Keratinocyte (primary cell): ENCODE results near the gene UBASH3B. TPM values are rescaled to one million over a fixed set of nuclear protein-coding genes. Genes with fewer than 3 reads are reported as not detected.
A peak's percentile ranks its signal among the peaks of the same experiment; 100 is the strongest.

Experiments used
- DNase-seq: peaks from one replicate; pipeline ENCODE4 v3.0.0-alpha.2; 2011; ENCODE audit warnings: low read depth, missing footprints, low spot score
- FAIRE-seq: peaks from 2 replicates; lab custom pipeline; 2011; peaks lifted over from hg19 to GRCh38; lab: Jason Lieb, UNC
- H2AFZ ChIP-seq: 2 replicates; pipeline ENCODE4 v1.6.0; 2012; ENCODE audit warnings: low read length, control low read depth, inconsistent platforms; ENCODE audit not compliant: control insufficient read depth
- H3K27ac ChIP-seq: 2 replicates; pipeline ENCODE4 v1.5.1; 2011; ENCODE audit warnings: low read length; ENCODE audit not compliant: control insufficient read depth, insufficient read depth
- H3K27me3 ChIP-seq: 3 replicates; pipeline ENCODE4 v1.6.0; 2011; ENCODE audit warnings: low read length; ENCODE audit not compliant: control insufficient read depth, insufficient read depth; ENCODE audit errors: extremely low read depth
- H3K36me3 ChIP-seq, 2 experiments: 2 replicates in 1 of 2; 3 replicates in 1 of 2; pipeline ENCODE4 v1.5.1; 2011; ENCODE audit warnings: low read length in 2 of 2, mild to moderate bottlenecking in 1 of 2; ENCODE audit not compliant: control insufficient read depth in 2 of 2, insufficient read depth in 2 of 2; ENCODE audit errors: extremely low read depth in 1 of 2
- H3K4me1 ChIP-seq: 3 replicates; pipeline ENCODE4 v1.5.1; 2011; ENCODE audit warnings: low read length; ENCODE audit not compliant: control insufficient read depth, insufficient read depth; ENCODE audit errors: extremely low read depth
- H3K4me2 ChIP-seq: 3 replicates; pipeline ENCODE4 v1.6.0; 2011; ENCODE audit warnings: low read depth, low read length; ENCODE audit not compliant: control insufficient read depth, insufficient read depth; ENCODE audit errors: extremely low read depth
- H3K4me3 ChIP-seq, 3 experiments: fragments of 200-600 bp in 1 of 3; sonication (generic) in 1 of 3; 2 replicates in 2 of 3; 3 replicates in 1 of 3; pipeline ENCODE4 v1.5.1; 2011 to 2016; ENCODE audit warnings: low read length in 3 of 3, mild to moderate bottlenecking in 3 of 3, control low read depth in 2 of 3, inconsistent platforms in 1 of 3, low read depth in 1 of 3, mixed read lengths in 1 of 3, mixed run types in 1 of 3, moderate library complexity in 1 of 3; ENCODE audit not compliant: control insufficient read depth in 2 of 3, insufficient read depth in 2 of 3; ENCODE audit errors: extremely low read depth in 1 of 3
- H3K79me2 ChIP-seq: 2 replicates; pipeline ENCODE4 v1.6.0; 2012; ENCODE audit warnings: low read length; ENCODE audit not compliant: control insufficient read depth, insufficient read depth
- H3K9ac ChIP-seq: 3 replicates; pipeline ENCODE4 v1.6.0; 2011; ENCODE audit warnings: low read length; ENCODE audit not compliant: control insufficient read depth, insufficient read depth; ENCODE audit errors: extremely low read depth
- H3K9me1 ChIP-seq: 3 replicates; pipeline ENCODE4 v1.6.0; 2011; ENCODE audit warnings: low read length; ENCODE audit not compliant: control insufficient read depth, insufficient read depth; ENCODE audit errors: extremely low read depth
- H3K9me3 ChIP-seq: 2 replicates; pipeline ENCODE4 v1.5.1; 2012; ENCODE audit warnings: low read depth, low read length; ENCODE audit not compliant: control insufficient read depth
- H4K20me1 ChIP-seq: 3 replicates; pipeline ENCODE4 v1.6.0; 2011; ENCODE audit warnings: low read length; ENCODE audit not compliant: control insufficient read depth, insufficient read depth; ENCODE audit errors: extremely low read depth
- CTCF ChIP-seq, 3 experiments: IDR thresholded peaks in 1 of 3; conservative IDR thresholded peaks in 1 of 3; optimal IDR thresholded peaks in 1 of 3; 2 replicates in 2 of 3; 3 replicates in 1 of 3; pipeline versions ENCODE3 to v1.5.1; 2011; ENCODE audit warnings: low read length in 3 of 3, mild to moderate bottlenecking in 3 of 3, moderate library complexity in 2 of 3, control low read depth in 1 of 3, inconsistent platforms in 1 of 3; ENCODE audit not compliant: insufficient read depth in 2 of 3; ENCODE audit errors: extremely low read depth in 1 of 3
- EZH2 ChIP-seq: IDR thresholded peaks from one replicate; pipeline ENCODE4 v1.6.1; 2012; ENCODE audit warnings: inconsistent platforms, mild to moderate bottlenecking, low read length, moderate library complexity
- dilution Hi-C: fragments of 300-500 bp; cut with MboI; formaldehyde crosslinking; loops from one replicate; pipeline ENCODE4 v1.7.0; 2020; ENCODE audit warnings: low sequenced_read_pairs; ENCODE audit not compliant: extremely low pct_ligation_motif_present
- polyA plus RNA-seq, 5 experiments: library from polyadenylated mRNA; depleted of rRNA in 3 of 5; stranded (reverse) in 3 of 5; stranded (forward) in 1 of 5; unstranded in 1 of 5; fragments of >200 nt; gene quantifications; 1 replicate in 1 of 5; 2 replicates in 3 of 5; 3 replicates in 1 of 5; pipeline versions ENCODE4 v1.2.1 to v1.2.3, GENCODE V29; 2011 to 2012; ENCODE audit warnings: missing spikeins in 2 of 5, low read depth in 1 of 5, low replicate concordance in 1 of 5

The UBASH3B gene
- polyA plus RNA-seq, 1 donor (not counting 4 experiments of a cell fraction or from before 2014, with no cell fraction given), result 25.0 TPM

GRCh38 chr11:122789907-122790306 is 134.4 kb downstream of the UBASH3B start:
- H3K9ac ChIP-seq, result no peak overlapping the region
- no peaks in the 10 kb centered on the region for H3K79me2 ChIP-seq
- dilution Hi-C loops, result no loop called here
- no peaks in the 10 kb centered on the region for H3K9me1 ChIP-seq
- TF ChIP-seq EZH2 (no peak), CTCF (optimal IDR thresholded peaks at IDR 0.05 in 1 of 3, IDR thresholded peaks at IDR 0.05 in 1 of 3, conservative IDR thresholded peaks at IDR 0.05 in 1 of 3; ENCODE audit: extremely low read depth in 1 of 3, insufficient read depth in 2 of 3, low read length in 3 of 3) (no peak)
- H4K20me1 ChIP-seq, result no peaks in the 10 kb centered on the region
- no peak overlapping the region for H3K4me3 ChIP-seq
- H2AFZ ChIP-seq, result no peak overlapping the region
- DNase-seq (no peak), FAIRE-seq (no peak)
- H3K9me3 ChIP-seq, result no peaks in the 10 kb centered on the region
- peaks cover 10% of the 10 kb centered on the region for H3K4me1 ChIP-seq
- H3K4me2 ChIP-seq, result no peak overlapping the region
- H3K36me3 ChIP-seq, result peaks cover 17 to 21% of the 10 kb centered on the region in 2 experiments
- H3K27me3 ChIP-seq, result no peaks in the 10 kb centered on the region
- H3K27ac ChIP-seq, result no peak overlapping the region

- FAIRE-seq, result no peak
Measured at GRCh38 chr11:122791411-122791810, 135.9 kb downstream of the UBASH3B start.

More at GRCh38 chr11:122791411-122791810, 135.9 kb downstream of the UBASH3B start:
- no peaks in the 10 kb centered on the region for H3K9me3 ChIP-seq
- H3K4me2 ChIP-seq, result no peak overlapping the region
- no peak overlapping the region for H2AFZ ChIP-seq
- H3K9ac ChIP-seq, result no peak overlapping the region
- peak overlapping the region; percentile 2 for H3K27ac ChIP-seq
- no peak overlapping the region for H3K4me3 ChIP-seq
- H3K36me3 ChIP-seq, result peaks cover 24 to 29% of the 10 kb centered on the region in 2 experiments
- H3K9me1 ChIP-seq, result no peaks in the 10 kb centered on the region
- dilution Hi-C loops, result no loop called here
- TF ChIP-seq CTCF (optimal IDR thresholded peaks at IDR 0.05 in 1 of 3, IDR thresholded peaks at IDR 0.05 in 1 of 3, conservative IDR thresholded peaks at IDR 0.05 in 1 of 3; ENCODE audit: extremely low read depth in 1 of 3, insufficient read depth in 2 of 3, low read length in 3 of 3) (no peak), EZH2 (no peak)
- H4K20me1 ChIP-seq, result no peaks in the 10 kb centered on the region
- no peaks in the 10 kb centered on the region for H3K27me3 ChIP-seq
- DNase-seq, result no peak
- H3K4me1 ChIP-seq, result peaks cover 6% of the 10 kb centered on the region
- no peaks in the 10 kb centered on the region for H3K79me2 ChIP-seq
